GM19099 (cell line): ENCODE measurements around the gene SKAP2.

ENCODE experiments used
- POLR2A ChIP-seq: IDR thresholded peaks from 3 replicates; pipeline ENCODE4 v1.6.1; 2011; ENCODE audit warnings: low read depth; ENCODE audit not compliant: insufficient read length; ENCODE audit errors: extremely low read depth

Gene SKAP2

GRCh38 chr7:26696161-26696560, 168.2 kb downstream of the SKAP2 start:
- no peak for TF ChIP-seq POLR2A

GRCh38 chr7:26694713-26695112, 169.7 kb downstream of the SKAP2 start:
- TF ChIP-seq POLR2A: no peak

GRCh38 chr7:26694141-26694540, 170.2 kb downstream of the SKAP2 start:
- TF ChIP-seq POLR2A: no peak

- no peak for TF ChIP-seq POLR2A
Measured at GRCh38 chr7:26691886-26692285, 172.5 kb downstream of the SKAP2 start.

- TF ChIP-seq POLR2A: no peak
Measured at GRCh38 chr7:26691406-26691805, 173.0 kb downstream of the SKAP2 start.

GRCh38 chr7:26690135-26690805, 174.1 kb downstream of the SKAP2 start:
- TF ChIP-seq POLR2A: no peak

- no peak for TF ChIP-seq POLR2A
Measured at GRCh38 chr7:26688936-26689506, 175.4 kb downstream of the SKAP2 start.

GRCh38 chr7:26688388-26688787, 176.0 kb downstream of the SKAP2 start:
- TF ChIP-seq POLR2A: no peak

GRCh38 chr7:26687032-26687431, 177.4 kb downstream of the SKAP2 start:
- no peak for TF ChIP-seq POLR2A

GRCh38 chr7:26686448-26686981, 177.9 kb downstream of the SKAP2 start:
- no peak for TF ChIP-seq POLR2A

GRCh38 chr7:26685606-26686005, 178.8 kb downstream of the SKAP2 start:
- TF ChIP-seq POLR2A: no peak

- no peak for TF ChIP-seq POLR2A
Measured at GRCh38 chr7:26684447-26684846, 179.9 kb downstream of the SKAP2 start.

- no peak for TF ChIP-seq POLR2A
Measured at GRCh38 chr7:26683277-26683676, 181.1 kb downstream of the SKAP2 start.

- TF ChIP-seq POLR2A: no peak
Measured at GRCh38 chr7:26681819-26682418, 182.5 kb downstream of the SKAP2 start.

- TF ChIP-seq POLR2A: no peak
Measured at GRCh38 chr7:26680587-26680986, 183.8 kb downstream of the SKAP2 start.

- TF ChIP-seq POLR2A: no peak
Measured at GRCh38 chr7:26675143-26675887, 189.1 kb downstream of the SKAP2 start.

GRCh38 chr7:26673858-26674257, 190.5 kb downstream of the SKAP2 start:
- no peak for TF ChIP-seq POLR2A
